ENCODE data around the gene LRRC71. TPM values are rescaled to one million over a fixed set of nuclear protein-coding genes. Genes with fewer than 3 reads are reported as not detected.
A peak's percentile ranks its signal among the peaks of the same experiment; 100 is the strongest.

Gene LRRC71
- polyA plus RNA-seq, 1 of the 3 experiments (the other 2 are of a cell fraction), result 0.03 TPM

DNA sequence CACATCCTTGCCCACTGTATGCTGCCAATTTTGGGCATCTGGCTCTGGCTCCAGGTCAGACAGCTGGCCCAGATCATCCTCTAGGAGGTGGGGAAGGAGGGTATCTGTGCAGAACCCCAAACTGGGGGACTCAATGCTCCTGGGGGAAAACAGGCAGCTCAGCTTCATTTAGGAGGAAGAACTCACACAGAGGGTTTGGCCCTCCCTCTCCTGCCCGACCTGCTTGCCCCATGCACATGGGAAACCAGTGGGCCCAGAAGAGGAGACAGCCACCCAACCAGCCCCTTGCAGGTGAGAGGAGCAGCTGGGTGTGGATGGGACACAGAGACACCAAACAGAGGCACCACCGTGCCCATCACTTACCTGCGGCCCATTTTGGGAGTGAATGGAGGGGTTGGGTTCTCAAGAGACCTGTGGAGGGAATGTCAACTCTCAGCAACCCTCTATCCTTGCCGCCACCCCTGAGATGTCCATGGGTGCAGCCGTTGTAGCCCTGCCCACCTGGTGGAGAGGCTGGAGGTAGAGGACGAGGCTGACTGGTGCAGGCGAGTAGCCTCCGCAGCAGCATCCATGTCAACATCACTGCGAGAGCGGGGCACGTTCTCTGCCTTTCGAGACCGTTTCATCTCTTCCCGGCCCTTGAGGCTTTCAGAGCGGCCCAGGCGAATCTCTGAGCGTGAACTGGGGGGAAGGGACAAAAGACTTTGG is 27.5 kb downstream of the LRRC71 start:
- H3K4me2 ChIP-seq, result no peak overlapping the region
- WGBS (ENCODE audit: low lambda C conversion rate), result over 99% methylated on average over 15 of the region's 17 CpGs
- no peaks in the 10 kb centered on the region for H3K79me2 ChIP-seq (ENCODE audit: insufficient read depth)
- no peaks in the 10 kb centered on the region for H3K9me3 ChIP-seq
- no peak overlapping the region for H3K9ac ChIP-seq
- ChIA-PET CTCF (interaction anchor here (1.0 to 6.0 kb wide), 4 partner anchors 12 to 58 kb away, joined by 3 to 26 read pairs (median 4); no protein-coding TSS in a partner anchor), POLR2A (interaction anchor here (0.5 to 1.1 kb wide), 2 partner anchors 10 to 376 kb away, joined by 3 read pairs; no protein-coding TSS in a partner anchor)
- no peaks in the 10 kb centered on the region for H3K9me2 ChIP-seq
- H2AFZ ChIP-seq (ENCODE audit: low read depth), result no peak overlapping the region
- H3K27ac ChIP-seq (ENCODE audit: low read depth in 2 of 2, low read length in 1 of 2), result no peak overlapping the region
- TF ChIP-seq, protein P1, sequence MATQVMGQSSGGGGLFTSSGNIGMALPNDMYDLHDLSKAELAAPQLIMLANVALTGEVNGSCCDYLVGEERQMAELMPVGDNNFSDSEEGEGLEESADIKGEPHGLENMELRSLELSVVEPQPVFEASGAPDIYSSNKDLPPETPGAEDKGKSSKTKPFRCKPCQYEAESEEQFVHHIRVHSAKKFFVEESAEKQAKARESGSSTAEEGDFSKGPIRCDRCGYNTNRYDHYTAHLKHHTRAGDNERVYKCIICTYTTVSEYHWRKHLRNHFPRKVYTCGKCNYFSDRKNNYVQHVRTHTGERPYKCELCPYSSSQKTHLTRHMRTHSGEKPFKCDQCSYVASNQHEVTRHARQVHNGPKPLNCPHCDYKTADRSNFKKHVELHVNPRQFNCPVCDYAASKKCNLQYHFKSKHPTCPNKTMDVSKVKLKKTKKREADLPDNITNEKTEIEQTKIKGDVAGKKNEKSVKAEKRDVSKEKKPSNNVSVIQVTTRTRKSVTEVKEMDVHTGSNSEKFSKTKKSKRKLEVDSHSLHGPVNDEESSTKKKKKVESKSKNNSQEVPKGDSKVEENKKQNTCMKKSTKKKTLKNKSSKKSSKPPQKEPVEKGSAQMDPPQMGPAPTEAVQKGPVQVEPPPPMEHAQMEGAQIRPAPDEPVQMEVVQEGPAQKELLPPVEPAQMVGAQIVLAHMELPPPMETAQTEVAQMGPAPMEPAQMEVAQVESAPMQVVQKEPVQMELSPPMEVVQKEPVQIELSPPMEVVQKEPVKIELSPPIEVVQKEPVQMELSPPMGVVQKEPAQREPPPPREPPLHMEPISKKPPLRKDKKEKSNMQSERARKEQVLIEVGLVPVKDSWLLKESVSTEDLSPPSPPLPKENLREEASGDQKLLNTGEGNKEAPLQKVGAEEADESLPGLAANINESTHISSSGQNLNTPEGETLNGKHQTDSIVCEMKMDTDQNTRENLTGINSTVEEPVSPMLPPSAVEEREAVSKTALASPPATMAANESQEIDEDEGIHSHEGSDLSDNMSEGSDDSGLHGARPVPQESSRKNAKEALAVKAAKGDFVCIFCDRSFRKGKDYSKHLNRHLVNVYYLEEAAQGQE (IDR thresholded peaks at IDR 0.05; ENCODE audit: low read depth, low read length), result no peak
- no peak for TF ChIP-seq MEF2A (IDR thresholded peaks at IDR 0.05; ENCODE audit: borderline replicate concordance, low read depth)
- peaks cover 38 to 87% of the 10 kb centered on the region in 2 experiments for H3K36me3 ChIP-seq (replicated peaks in 1 of 2; ENCODE audit: control insufficient read depth in 1 of 2, insufficient read depth in 2 of 2, low read length in 1 of 2)
- H4K20me1 ChIP-seq (ENCODE audit: insufficient read depth), result no peaks in the 10 kb centered on the region
- no peaks in the 10 kb centered on the region for H3F3A ChIP-seq (replicated peaks; ENCODE audit: insufficient read depth)
- H3K4me3 ChIP-seq (ENCODE audit: low read depth in 2 of 2, low read length in 1 of 2), result no peak overlapping the region
- no peaks in the 10 kb centered on the region for H3K4me1 ChIP-seq (ENCODE audit: control insufficient read depth in 1 of 2, insufficient read depth in 2 of 2, low read depth in 1 of 2, low read length in 1 of 2)
- no peak for DNase-seq
- H3K27me3 ChIP-seq (ENCODE audit: insufficient read depth), result no peaks in the 10 kb centered on the region

DNA sequence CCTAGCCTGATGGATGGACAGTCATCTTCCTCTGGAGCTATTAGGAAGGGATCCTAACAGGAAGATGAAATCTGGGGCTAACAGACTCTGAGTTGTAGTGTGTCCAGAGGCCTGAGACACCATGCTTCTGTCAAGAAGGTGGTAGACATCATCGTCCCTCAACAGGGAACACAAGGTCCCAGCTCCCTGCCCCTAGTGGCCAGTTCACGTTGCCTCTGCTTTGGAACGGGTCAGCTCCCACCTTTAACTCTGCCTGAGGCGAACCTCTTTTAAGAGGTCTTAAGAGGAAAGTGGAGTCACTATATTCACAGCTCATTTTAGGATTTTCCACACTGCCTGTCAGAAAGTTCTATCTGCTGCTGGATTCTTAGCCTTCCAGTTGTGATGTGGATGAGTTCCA is 28.3 kb downstream of the LRRC71 start:
- Histone ChIP-seq H3F3A (replicated peaks; ENCODE audit: insufficient read depth) (no peaks in the 10 kb centered on the region), H3K36me3 (replicated peaks in 1 of 2; ENCODE audit: control insufficient read depth in 1 of 2, insufficient read depth in 2 of 2, low read length in 1 of 2) (peaks cover 39 to 85% of the 10 kb centered on the region in 2 experiments), H3K27ac (ENCODE audit: low read depth in 2 of 2, low read length in 1 of 2) (no peak overlapping the region), H4K20me1 (ENCODE audit: insufficient read depth) (no peaks in the 10 kb centered on the region), H3K79me2 (ENCODE audit: insufficient read depth) (no peaks in the 10 kb centered on the region), H3K9me2 (no peaks in the 10 kb centered on the region), H3K4me1 (ENCODE audit: control insufficient read depth in 1 of 2, insufficient read depth in 2 of 2, low read depth in 1 of 2, low read length in 1 of 2) (no peaks in the 10 kb centered on the region), H3K9me3 (no peaks in the 10 kb centered on the region), H2AFZ (ENCODE audit: low read depth) (no peak overlapping the region), H3K27me3 (ENCODE audit: insufficient read depth) (no peaks in the 10 kb centered on the region), H3K4me2 (no peak overlapping the region), H3K9ac (no peak overlapping the region), H3K4me3 (ENCODE audit: low read depth in 2 of 2, low read length in 1 of 2) (no peak overlapping the region)
- POLR2A ChIA-PET, result no interaction called here
- CTCF ChIA-PET, result interaction anchor here (0.8 to 6.0 kb wide), 5 partner anchors 11 to 59 kb away, joined by 3 to 26 read pairs (median 3); no protein-coding TSS in a partner anchor
- DNase-seq, result no peak
- no peak for TF ChIP-seq TAF1 (IDR thresholded peaks at IDR 0.05; ENCODE audit: borderline replicate concordance, low read depth, low read length)
- TF ChIP-seq, protein P2, sequence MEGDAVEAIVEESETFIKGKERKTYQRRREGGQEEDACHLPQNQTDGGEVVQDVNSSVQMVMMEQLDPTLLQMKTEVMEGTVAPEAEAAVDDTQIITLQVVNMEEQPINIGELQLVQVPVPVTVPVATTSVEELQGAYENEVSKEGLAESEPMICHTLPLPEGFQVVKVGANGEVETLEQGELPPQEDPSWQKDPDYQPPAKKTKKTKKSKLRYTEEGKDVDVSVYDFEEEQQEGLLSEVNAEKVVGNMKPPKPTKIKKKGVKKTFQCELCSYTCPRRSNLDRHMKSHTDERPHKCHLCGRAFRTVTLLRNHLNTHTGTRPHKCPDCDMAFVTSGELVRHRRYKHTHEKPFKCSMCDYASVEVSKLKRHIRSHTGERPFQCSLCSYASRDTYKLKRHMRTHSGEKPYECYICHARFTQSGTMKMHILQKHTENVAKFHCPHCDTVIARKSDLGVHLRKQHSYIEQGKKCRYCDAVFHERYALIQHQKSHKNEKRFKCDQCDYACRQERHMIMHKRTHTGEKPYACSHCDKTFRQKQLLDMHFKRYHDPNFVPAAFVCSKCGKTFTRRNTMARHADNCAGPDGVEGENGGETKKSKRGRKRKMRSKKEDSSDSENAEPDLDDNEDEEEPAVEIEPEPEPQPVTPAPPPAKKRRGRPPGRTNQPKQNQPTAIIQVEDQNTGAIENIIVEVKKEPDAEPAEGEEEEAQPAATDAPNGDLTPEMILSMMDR (IDR thresholded peaks at IDR 0.05), result peak; percentile 34; the same call in 1 of the 2 replicates
- TF ChIP-seq JUND (IDR thresholded peaks at IDR 0.05), result no peak
- WGBS (ENCODE audit: low lambda C conversion rate), result 90% methylated on average over 4 of the region's 4 CpGs
